Stimulated activated naive CD4-positive, alpha-beta T cell (primary cell): ENCODE data around the gene MTF1.

Experiments used
- DNase-seq, 6 experiments: peaks; one replicate each; lab custom pipeline; 2025; lab: John Stamatoyannopoulos, UW

MTF1 gene

GRCh38 chr1:37867784-37868183, 8.4 kb upstream of the MTF1 start:
- no peak for DNase-seq

- DNase-seq = no peak
These were observed 7.1 kb upstream of the MTF1 start for GRCh38 chr1:37866491-37866890.

- no peak for DNase-seq
These were observed 6.1 kb upstream of the MTF1 start for GRCh38 chr1:37865348-37866120.

- DNase-seq = no peak
These were observed 2.9 kb upstream of the MTF1 start for GRCh38 chr1:37862330-37862729.

- DNase-seq = no peak
These were observed 1.8 kb upstream of the MTF1 start for GRCh38 chr1:37861151-37861550.

GRCh38 chr1:37860346-37860666, 914 bp upstream of the MTF1 start:
- no peak for DNase-seq

- peak in 1 of 6 experiments; percentile 26 for DNase-seq
These were observed 373 bp downstream of the MTF1 start for GRCh38 chr1:37858931-37859506.

- no peak for DNase-seq
These were observed 5.0 kb downstream of the MTF1 start for GRCh38 chr1:37854406-37854805.

- no peak for DNase-seq
These were observed 6.2 kb downstream of the MTF1 start for GRCh38 chr1:37853157-37853556.

- peak in 1 of 6 experiments; percentile 2 for DNase-seq
These were observed 7.6 kb downstream of the MTF1 start for GRCh38 chr1:37851782-37852210.

- DNase-seq = no peak
These were observed 8.1 kb downstream of the MTF1 start for GRCh38 chr1:37851262-37851661.

- no peak for DNase-seq
These were observed 8.9 kb downstream of the MTF1 start for GRCh38 chr1:37850352-37850955.

- DNase-seq = no peak
These were observed 9.9 kb downstream of the MTF1 start for GRCh38 chr1:37849480-37849879.

GRCh38 chr1:37846647-37847339, 12.6 kb downstream of the MTF1 start:
- no peak for DNase-seq

- DNase-seq = no peak
These were observed 13.6 kb downstream of the MTF1 start for GRCh38 chr1:37845786-37846185.

- DNase-seq = no peak
These were observed 14.2 kb downstream of the MTF1 start for GRCh38 chr1:37845049-37845646.

- DNase-seq = no peak
These were observed 14.9 kb downstream of the MTF1 start for GRCh38 chr1:37844536-37844935.

GRCh38 chr1:37841652-37842051, 17.7 kb downstream of the MTF1 start:
- no peak for DNase-seq

- no peak for DNase-seq
These were observed 18.7 kb downstream of the MTF1 start for GRCh38 chr1:37840711-37841110.

GRCh38 chr1:37839676-37840075, 19.7 kb downstream of the MTF1 start:
- no peak for DNase-seq

- no peak for DNase-seq
These were observed 22.6 kb downstream of the MTF1 start for GRCh38 chr1:37836788-37837187.

- DNase-seq = no peak
These were observed 27.6 kb downstream of the MTF1 start for GRCh38 chr1:37831809-37832208.

- no peak for DNase-seq
These were observed 28.3 kb downstream of the MTF1 start for GRCh38 chr1:37831109-37831508.
